Caco-2 (cell line): ENCODE measurements around the gene TRAPPC6A. TPM values are rescaled to one million over a fixed set of nuclear protein-coding genes. Genes with fewer than 3 reads are reported as not detected.
A peak's percentile ranks its signal among the peaks of the same experiment; 100 is the strongest.

Experiments used
- BruUV-seq: library from RNA; stranded (reverse); fragments of 400-500 nt; replicated peaks from 2 replicates; lab custom pipeline; 2021; lab: Mats Ljungman, UMichigan
- CTCF ChIA-PET: fragments of 300-600 bp; sonication (Branson Sonifier 250); formaldehyde crosslinking; loops from one replicate; lab custom pipeline; 2022; ENCODE audit warnings: antibody characterized with exemption; lab: Charles Lee
- POLR2A ChIA-PET: fragments of 300-600 bp; sonication (Branson Sonifier 250); formaldehyde crosslinking; loops from one replicate; lab custom pipeline; 2022; ENCODE audit warnings: antibody characterized with exemption; lab: Charles Lee
- DNase-seq, 2 experiments: peaks; one replicate each; pipeline versions ENCODE4 v3.0.0 to v3.0.0-alpha.2; 2020 to 2022
- H3K27me3 ChIP-seq: replicated peaks from 2 replicates; pipeline ENCODE4 v1.6.0; 2011; ENCODE audit warnings: low read length; ENCODE audit not compliant: control insufficient read depth, insufficient read depth
- H3K36me3 ChIP-seq: 2 replicates; pipeline ENCODE4 v1.5.1; 2011; ENCODE audit warnings: low read length; ENCODE audit not compliant: control insufficient read depth, insufficient read depth
- H3K4me1 ChIP-seq: fragments of 250-450 bp; sonication (Bioruptor Pico); 2 replicates; pipeline ENCODE4 v1.5.1; 2020; ENCODE audit warnings: mild to moderate bottlenecking
- H3K4me3 ChIP-seq: 2 replicates; pipeline ENCODE4 v1.5.1; 2011; ENCODE audit warnings: low read depth, mild to moderate bottlenecking, control low read depth, low read length
- H3K9me3 ChIP-seq: fragments of 250-450 bp; sonication (Bioruptor Pico); 2 replicates; pipeline ENCODE4 v1.5.1; 2020; ENCODE audit warnings: mild to moderate bottlenecking, moderate library complexity
- H3K27ac Mint-ChIP-seq: one replicate; pipeline ENCODE4 v1.8.0; 2022; ENCODE audit warnings: mixed read lengths; ENCODE audit not compliant: unreplicated experiment
- H3K27me3 Mint-ChIP-seq: one replicate; pipeline ENCODE4 v1.8.0; 2022; ENCODE audit warnings: mixed read lengths; ENCODE audit not compliant: insufficient read depth, unreplicated experiment
- H3K36me3 Mint-ChIP-seq: one replicate; pipeline ENCODE4 v1.8.0; 2022; ENCODE audit warnings: mild to moderate bottlenecking, mixed read lengths; ENCODE audit not compliant: insufficient read depth, unreplicated experiment
- H3K4me1 Mint-ChIP-seq: one replicate; pipeline ENCODE4 v1.8.0; 2022; ENCODE audit warnings: low read depth, mixed read lengths; ENCODE audit not compliant: unreplicated experiment
- H3K4me3 Mint-ChIP-seq: one replicate; pipeline ENCODE4 v1.8.0; 2022; ENCODE audit warnings: mild to moderate bottlenecking, moderate library complexity, mixed read lengths; ENCODE audit not compliant: unreplicated experiment
- H3K9me3 Mint-ChIP-seq: one replicate; pipeline ENCODE4 v1.8.0; 2022; ENCODE audit warnings: mixed read lengths; ENCODE audit not compliant: unreplicated experiment
- intact Hi-C: fragments of 100-400 bp; cut with micrococcal nuclease; formaldehyde crosslinking; loops from one replicate; pipeline ENCODE4 v1.10.0; 2022; ENCODE audit not compliant: unreplicated experiment
- total RNA-seq: library from RNA; stranded (reverse); gene quantifications from 2 replicates; pipeline ENCODE4 v1.2.3, GENCODE V29; 2022
- TF ChIP-seq, protein P1 (sequence below), 2 experiments: fragments of 200-600 bp in 1 of 2; IDR thresholded peaks; 1 replicate in 1 of 2; 2 replicates in 1 of 2; pipeline versions ENCODE4 v1.5.1 to v1.8.0; 2011 to 2022; ENCODE audit warnings: antibody characterized with exemption in 1 of 2, control low read depth in 1 of 2, inconsistent platforms in 1 of 2, low read depth in 1 of 2, low read length in 1 of 2, mild to moderate bottlenecking in 1 of 2, moderate library complexity in 1 of 2; ENCODE audit not compliant: insufficient read depth in 1 of 2, severe bottlenecking in 1 of 2, unreplicated experiment in 1 of 2

Gene TRAPPC6A
- total RNA-seq, 1 experiment from 2014 or later, result 53.2 TPM

DNA sequence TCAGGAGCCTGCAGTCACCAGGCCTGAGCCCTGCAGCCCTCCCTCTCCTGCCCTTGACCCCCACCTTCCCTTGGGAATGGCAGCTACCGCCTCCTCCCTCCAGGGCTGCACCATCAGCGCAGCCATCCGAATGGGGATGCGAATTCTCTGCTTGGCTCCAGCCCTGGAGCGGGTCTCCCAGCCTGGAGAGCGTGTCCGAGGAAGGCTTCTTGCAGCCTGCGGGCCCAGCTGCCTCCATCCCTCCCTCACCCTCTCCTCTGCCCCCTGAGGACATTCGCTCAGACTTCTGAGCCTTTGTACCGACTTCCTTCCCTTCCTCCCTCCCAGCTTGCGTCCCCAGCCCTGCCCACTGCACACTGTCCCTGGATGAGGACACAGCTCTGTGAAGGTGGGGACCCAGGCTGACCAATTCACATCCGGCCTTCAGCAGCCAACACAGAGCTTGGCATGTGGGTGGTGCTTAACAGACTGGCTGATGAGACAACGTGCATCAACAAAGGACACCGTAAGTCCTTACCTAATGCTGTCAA is 11.2 kb downstream of the TRAPPC6A start:
- DNase-seq, result no peak
- Mint-ChIP-seq H3K27ac (no peak overlapping the region), H3K4me1 (peaks cover 12% of the 10 kb centered on the region), H3K4me3 (no peak overlapping the region), H3K36me3 (peaks cover 6% of the 10 kb centered on the region), H3K9me3 (no peaks in the 10 kb centered on the region), H3K27me3 (no peaks in the 10 kb centered on the region)
- Histone ChIP-seq H3K27me3 (no peaks in the 10 kb centered on the region), H3K4me1 (peaks cover 3% of the 10 kb centered on the region; the same call in 1 of the 2 replicates), H3K9me3 (no peaks in the 10 kb centered on the region), H3K4me3 (no peak overlapping the region), H3K36me3 (peaks cover 3% of the 10 kb centered on the region; the same call in 1 of the 2 replicates)
- BruUV-seq, result no TSS peak
- POLR2A ChIA-PET, result no interaction called here
- TF ChIP-seq, protein P1, sequence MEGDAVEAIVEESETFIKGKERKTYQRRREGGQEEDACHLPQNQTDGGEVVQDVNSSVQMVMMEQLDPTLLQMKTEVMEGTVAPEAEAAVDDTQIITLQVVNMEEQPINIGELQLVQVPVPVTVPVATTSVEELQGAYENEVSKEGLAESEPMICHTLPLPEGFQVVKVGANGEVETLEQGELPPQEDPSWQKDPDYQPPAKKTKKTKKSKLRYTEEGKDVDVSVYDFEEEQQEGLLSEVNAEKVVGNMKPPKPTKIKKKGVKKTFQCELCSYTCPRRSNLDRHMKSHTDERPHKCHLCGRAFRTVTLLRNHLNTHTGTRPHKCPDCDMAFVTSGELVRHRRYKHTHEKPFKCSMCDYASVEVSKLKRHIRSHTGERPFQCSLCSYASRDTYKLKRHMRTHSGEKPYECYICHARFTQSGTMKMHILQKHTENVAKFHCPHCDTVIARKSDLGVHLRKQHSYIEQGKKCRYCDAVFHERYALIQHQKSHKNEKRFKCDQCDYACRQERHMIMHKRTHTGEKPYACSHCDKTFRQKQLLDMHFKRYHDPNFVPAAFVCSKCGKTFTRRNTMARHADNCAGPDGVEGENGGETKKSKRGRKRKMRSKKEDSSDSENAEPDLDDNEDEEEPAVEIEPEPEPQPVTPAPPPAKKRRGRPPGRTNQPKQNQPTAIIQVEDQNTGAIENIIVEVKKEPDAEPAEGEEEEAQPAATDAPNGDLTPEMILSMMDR (IDR thresholded peaks at IDR 0.05; ENCODE audit: insufficient read depth in 1 of 2, low read depth in 1 of 2, low read length in 1 of 2, severe bottlenecking in 1 of 2, unreplicated experiment in 1 of 2), result no peak
- CTCF ChIA-PET, result interaction anchor here (0.6 kb wide), 1 partner anchor 33 kb away, joined by 4 read pairs; no protein-coding TSS in a partner anchor
- intact Hi-C loops, result no loop called here

DNA sequence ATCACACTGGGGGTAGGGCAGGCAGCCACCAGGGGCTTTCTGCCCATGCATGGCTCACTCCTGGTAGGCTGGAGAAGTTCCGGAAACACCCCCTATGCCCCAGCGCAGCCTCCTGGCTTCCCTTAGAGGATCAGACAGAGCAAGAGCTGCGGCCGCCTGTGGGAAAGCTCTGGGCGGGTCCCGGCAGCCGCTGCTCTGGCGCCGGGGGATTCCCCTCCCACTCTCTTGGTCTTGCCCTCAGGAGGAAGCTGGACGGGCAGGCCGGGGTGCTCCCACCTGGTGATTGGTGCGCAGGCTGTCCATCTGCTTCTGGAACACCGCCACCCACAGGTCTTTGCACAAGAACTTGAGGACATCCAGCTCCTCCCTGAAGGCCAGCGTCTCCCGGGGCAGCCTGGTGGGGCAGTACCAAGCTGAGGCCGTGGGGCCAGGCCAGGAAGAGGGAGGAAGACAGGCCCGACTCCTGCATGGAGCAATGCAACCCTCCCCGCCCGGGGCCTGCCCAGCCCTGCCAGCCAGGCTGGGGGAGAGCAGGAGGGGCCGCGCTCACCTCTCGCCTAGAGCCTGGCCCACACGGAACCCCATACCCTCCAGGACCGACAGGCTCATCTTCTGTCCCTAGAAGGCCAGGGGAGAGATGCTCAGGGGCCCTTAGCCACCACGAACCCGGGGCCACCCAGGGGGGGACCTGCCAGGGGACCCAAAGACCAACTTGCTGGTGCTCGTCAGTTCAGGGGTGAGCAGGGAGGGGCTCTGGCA is 13.3 kb downstream of the TRAPPC6A start:
- no TSS peak for BruUV-seq
- peak in 1 of 2 experiments; percentile 41 for DNase-seq
- Histone ChIP-seq H3K4me3 (no peak overlapping the region), H3K4me1 (peaks cover 19% of the 10 kb centered on the region), H3K36me3 (peaks cover 1% of the 10 kb centered on the region; the same call in 1 of the 2 replicates), H3K9me3 (no peaks in the 10 kb centered on the region), H3K27me3 (no peaks in the 10 kb centered on the region)
- H3K27ac Mint-ChIP-seq, result no peak overlapping the region
- ChIA-PET POLR2A (no interaction called here), CTCF (interaction anchor here (0.5 to 1.1 kb wide), 3 partner anchors 10 to 35 kb away, joined by 3 to 7 read pairs (median 4); partner anchors contain the start of gene BLOC1S3)
- no peaks in the 10 kb centered on the region for H3K9me3 Mint-ChIP-seq
- peaks cover 23% of the 10 kb centered on the region for H3K4me1 Mint-ChIP-seq
- TF ChIP-seq, protein P1 (IDR thresholded peaks at IDR 0.05; ENCODE audit: insufficient read depth in 1 of 2, low read depth in 1 of 2, low read length in 1 of 2, severe bottlenecking in 1 of 2, unreplicated experiment in 1 of 2), result no peak
- H3K4me3 Mint-ChIP-seq, result no peak overlapping the region
- no peaks in the 10 kb centered on the region for H3K27me3 Mint-ChIP-seq
- intact Hi-C loops, result loop anchor here (5.0 kb wide), 1 partner anchor 83 kb away; the partner anchor contains the start of gene EXOC3L2
- peaks cover 25% of the 10 kb centered on the region for H3K36me3 Mint-ChIP-seq

DNA sequence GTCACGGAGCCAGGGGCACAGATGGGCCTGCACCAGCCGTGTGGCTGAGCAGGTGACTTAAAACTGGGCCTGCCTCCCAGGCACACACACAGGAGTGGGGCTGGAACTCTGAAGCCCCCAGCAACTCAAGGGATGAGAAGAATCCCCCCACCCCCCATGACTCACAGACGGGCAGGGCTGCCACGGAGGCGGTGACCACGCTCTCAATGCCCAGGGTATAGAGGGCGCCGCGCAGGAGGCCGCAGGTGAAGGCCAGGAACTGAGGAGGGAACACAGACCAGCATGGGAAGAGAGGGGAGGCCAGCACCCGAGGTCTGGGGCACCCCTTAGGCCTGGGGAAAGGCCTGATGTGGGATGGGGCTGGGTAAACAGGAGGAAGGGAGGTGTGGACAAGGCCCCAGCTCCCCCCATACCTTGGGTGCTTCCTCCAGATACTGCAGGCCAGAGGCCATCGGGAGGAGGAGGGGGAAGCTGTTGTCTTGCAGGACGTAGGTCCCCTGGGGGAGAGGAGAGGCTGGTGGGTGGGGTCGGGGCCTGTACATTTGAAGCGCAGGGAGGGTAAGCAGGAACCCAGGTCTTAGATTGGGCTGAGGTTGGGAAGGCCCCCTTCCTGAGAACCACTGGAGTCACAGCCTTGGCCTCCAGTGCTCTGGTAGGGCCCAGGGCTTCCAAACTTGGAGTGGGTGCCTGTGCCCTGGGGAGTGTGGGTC is 14.1 kb downstream of the TRAPPC6A start:
- peaks cover 23% of the 10 kb centered on the region for H3K4me1 Mint-ChIP-seq
- intact Hi-C loops, result loop anchor here (5.0 kb wide), 1 partner anchor 83 kb away; the partner anchor contains the start of gene EXOC3L2
- no TSS peak for BruUV-seq
- Histone ChIP-seq H3K9me3 (no peaks in the 10 kb centered on the region), H3K36me3 (peaks cover 1% of the 10 kb centered on the region; the same call in 1 of the 2 replicates), H3K4me1 (peaks cover 19% of the 10 kb centered on the region), H3K4me3 (no peak overlapping the region), H3K27me3 (no peaks in the 10 kb centered on the region)
- TF ChIP-seq, protein P1 (IDR thresholded peaks at IDR 0.05; ENCODE audit: insufficient read depth in 1 of 2, low read depth in 1 of 2, low read length in 1 of 2, severe bottlenecking in 1 of 2, unreplicated experiment in 1 of 2), result no peak
- H3K36me3 Mint-ChIP-seq, result peaks cover 31% of the 10 kb centered on the region
- H3K9me3 Mint-ChIP-seq, result no peaks in the 10 kb centered on the region
- CTCF ChIA-PET, result interaction anchor here (0.5 to 1.1 kb wide), 4 partner anchors 9 to 35 kb away, joined by 3 to 7 read pairs (median 4); partner anchors contain the start of gene BLOC1S3
- no peaks in the 10 kb centered on the region for H3K27me3 Mint-ChIP-seq
- peak overlapping the region; percentile 31 for H3K27ac Mint-ChIP-seq
- no peak for DNase-seq
- no peak overlapping the region for H3K4me3 Mint-ChIP-seq
- POLR2A ChIA-PET, result no interaction called here
